Measurements from ENCODE around the gene ANOS1.
"Not testable (repeated sequence)": the region's sequence is repeated elsewhere in the genome, so short reads cannot be mapped to it uniquely, and the experiment has no call there.

ANOS1 gene

GRCh38 chrX:8520178-8520577, 211.8 kb downstream of the ANOS1 start:
- ChIA-PET POLR2A (no interaction called here), CTCF (no interaction called here)
- DNase-seq (ENCODE audit: low read depth, low spot score) = no peak
- TF ChIP-seq, protein P1, sequence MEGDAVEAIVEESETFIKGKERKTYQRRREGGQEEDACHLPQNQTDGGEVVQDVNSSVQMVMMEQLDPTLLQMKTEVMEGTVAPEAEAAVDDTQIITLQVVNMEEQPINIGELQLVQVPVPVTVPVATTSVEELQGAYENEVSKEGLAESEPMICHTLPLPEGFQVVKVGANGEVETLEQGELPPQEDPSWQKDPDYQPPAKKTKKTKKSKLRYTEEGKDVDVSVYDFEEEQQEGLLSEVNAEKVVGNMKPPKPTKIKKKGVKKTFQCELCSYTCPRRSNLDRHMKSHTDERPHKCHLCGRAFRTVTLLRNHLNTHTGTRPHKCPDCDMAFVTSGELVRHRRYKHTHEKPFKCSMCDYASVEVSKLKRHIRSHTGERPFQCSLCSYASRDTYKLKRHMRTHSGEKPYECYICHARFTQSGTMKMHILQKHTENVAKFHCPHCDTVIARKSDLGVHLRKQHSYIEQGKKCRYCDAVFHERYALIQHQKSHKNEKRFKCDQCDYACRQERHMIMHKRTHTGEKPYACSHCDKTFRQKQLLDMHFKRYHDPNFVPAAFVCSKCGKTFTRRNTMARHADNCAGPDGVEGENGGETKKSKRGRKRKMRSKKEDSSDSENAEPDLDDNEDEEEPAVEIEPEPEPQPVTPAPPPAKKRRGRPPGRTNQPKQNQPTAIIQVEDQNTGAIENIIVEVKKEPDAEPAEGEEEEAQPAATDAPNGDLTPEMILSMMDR (IDR thresholded peaks at IDR 0.05; ENCODE audit: insufficient read depth, low read length, missing control alignments) = no peak
- H3K4me3 ChIP-seq (ENCODE audit: low read depth, low read length) = no peak overlapping the region

DNA sequence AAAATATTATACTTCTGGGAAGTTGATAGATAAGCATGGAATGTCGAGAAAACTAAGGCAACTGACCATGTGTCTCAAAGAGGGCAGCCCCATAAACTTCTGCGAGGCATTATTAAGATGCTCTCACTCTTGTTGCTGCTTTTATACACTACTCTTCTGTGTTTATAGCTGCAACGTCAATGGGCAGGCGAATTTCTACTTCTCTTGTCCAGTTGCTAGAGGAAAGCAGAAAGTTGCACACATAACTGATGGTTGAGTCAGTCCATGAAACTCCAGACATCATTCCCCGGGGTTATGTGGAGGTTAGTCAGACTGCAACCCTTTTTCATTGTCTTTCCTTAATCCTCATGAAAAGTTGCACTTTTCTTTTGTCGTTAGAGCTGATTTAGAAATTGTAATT, 227.5 kb downstream of the ANOS1 start:
- TF ChIP-seq, protein P1 (IDR thresholded peaks at IDR 0.05; ENCODE audit: insufficient read depth, low read length, missing control alignments) = no peak
- ChIA-PET POLR2A (no interaction called here), CTCF (no interaction called here)
- no peak for DNase-seq (ENCODE audit: low read depth, low spot score)
- H3K4me3 ChIP-seq (ENCODE audit: low read depth, low read length) = no peak overlapping the region

DNA sequence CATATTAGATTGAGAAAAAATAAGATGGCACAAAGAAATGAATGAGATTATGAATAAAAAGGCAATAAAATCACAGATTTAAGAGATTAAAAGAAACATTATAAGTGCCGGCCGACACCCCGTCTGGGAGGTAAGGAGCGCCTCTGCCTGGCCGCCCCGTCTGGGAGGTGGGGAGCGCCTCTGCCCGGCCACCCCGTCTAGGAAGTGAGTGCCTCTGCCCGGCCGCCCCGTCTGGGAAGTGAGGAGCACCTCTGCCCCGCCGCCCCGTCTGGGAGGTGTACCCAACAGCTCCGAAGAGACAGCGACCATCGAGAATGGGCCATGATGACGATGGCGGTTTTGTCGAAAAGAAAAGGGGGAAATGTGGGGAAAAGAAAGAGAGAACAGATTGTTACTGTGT, 229.8 kb downstream of the ANOS1 start:
- CTCF ChIA-PET; POLR2A ChIA-PET; H3K4me3 ChIP-seq (ENCODE audit: low read depth, low read length); DNase-seq (ENCODE audit: low read depth, low spot score): not testable (repeated sequence)

GRCh38 chrX:8500203-8500602, 231.7 kb downstream of the ANOS1 start:
- DNase-seq (ENCODE audit: low read depth, low spot score) = no peak
- TF ChIP-seq, protein P1 (IDR thresholded peaks at IDR 0.05; ENCODE audit: insufficient read depth, low read length, missing control alignments) = no peak
- POLR2A ChIA-PET = no interaction called here
- CTCF ChIA-PET = no interaction called here
- no peak overlapping the region for H3K4me3 ChIP-seq (ENCODE audit: low read depth, low read length)

DNA sequence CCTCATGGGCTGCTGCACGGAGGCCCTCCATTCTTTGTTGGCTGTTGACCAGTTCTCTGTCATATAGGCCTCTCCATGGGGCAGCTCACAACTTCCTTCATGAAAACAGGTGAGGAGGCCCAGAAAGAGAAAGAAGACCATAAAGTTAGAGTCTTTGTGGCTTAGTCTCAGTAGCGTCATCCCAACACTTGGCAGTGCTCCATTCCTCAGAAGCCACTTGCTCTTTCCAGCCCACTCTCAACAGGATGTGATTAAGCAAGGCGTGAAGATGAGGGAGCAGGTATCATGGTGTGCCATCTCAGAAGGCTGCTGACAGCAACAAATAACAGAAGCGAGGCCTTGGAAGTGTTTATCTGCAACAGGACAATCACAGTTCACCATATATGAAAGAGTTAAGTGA, 236.9 kb downstream of the ANOS1 start:
- CTCF ChIA-PET; DNase-seq (ENCODE audit: low read depth, low spot score); POLR2A ChIA-PET; H3K4me3 ChIP-seq (ENCODE audit: low read depth, low read length): not testable (repeated sequence)

DNA sequence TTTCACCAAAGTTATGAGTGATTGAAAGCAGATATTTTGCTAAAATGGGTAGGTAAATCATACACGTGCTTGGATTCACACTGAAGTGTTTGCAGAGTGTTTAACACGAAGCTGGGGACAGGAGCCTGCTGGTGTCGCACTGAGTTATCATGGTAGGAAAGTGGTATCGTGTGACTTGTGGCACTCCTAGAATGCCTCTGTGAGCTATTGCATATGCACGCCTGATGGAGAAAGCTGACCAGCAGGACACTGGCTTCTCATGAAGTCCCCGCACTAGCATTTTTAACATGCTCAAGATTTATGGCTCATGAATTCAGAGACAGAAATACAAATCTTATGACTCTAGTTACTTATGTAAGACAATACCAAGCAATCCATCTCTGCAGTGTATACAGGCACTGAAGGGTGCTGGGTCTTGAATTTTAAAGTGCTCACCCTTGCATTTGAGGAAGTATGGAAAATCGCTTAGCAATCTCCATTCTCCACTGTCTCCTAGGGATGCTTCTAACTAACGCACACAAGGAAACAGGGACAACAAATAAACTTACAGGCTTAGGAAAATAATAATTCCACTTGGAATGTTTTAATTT, 247.5 kb downstream of the ANOS1 start:
- H3K4me3 ChIP-seq (ENCODE audit: low read depth, low read length) = no peak overlapping the region
- ChIA-PET CTCF (no interaction called here), POLR2A (no interaction called here)
- DNase-seq (ENCODE audit: low read depth, low spot score) = no peak
- TF ChIP-seq, protein P1 (IDR thresholded peaks at IDR 0.05; ENCODE audit: insufficient read depth, low read length, missing control alignments) = no peak
